ENCODE measurements around the gene SAMD13.

SAMD13 gene

GRCh38 chr1:84361796-84362195 lies 60.3 kb downstream of the SAMD13 start:
- TF ChIP-seq CTBP1 (IDR thresholded peaks at IDR 0.05; ENCODE audit: borderline replicate concordance): no peak
- no peak for TF ChIP-seq ELF4 (IDR thresholded peaks at IDR 0.05)
- TF ChIP-seq FOXA1 (IDR thresholded peaks at IDR 0.05): no peak
- no peak for TF ChIP-seq NFRKB (IDR thresholded peaks at IDR 0.05)
- TF ChIP-seq BHLHE40 (IDR thresholded peaks at IDR 0.05; ENCODE audit: borderline replicate concordance): no peak
- no peak for TF ChIP-seq L3MBTL2 (conservative IDR thresholded peaks at IDR 0.05)
- no peak for TF ChIP-seq TARDBP (IDR thresholded peaks at IDR 0.05)
- CTCF ChIA-PET: interaction anchor here (0.6 kb wide), 1 partner anchor 176 kb away, joined by 3 read pairs; no protein-coding TSS in a partner anchor
- no peak for DNase-seq (ENCODE audit: extremely low spot score)
- POLR2A ChIA-PET: no interaction called here

GRCh38 chr1:84363019-84363418 lies 61.5 kb downstream of the SAMD13 start:
- ChIA-PET CTCF (no interaction called here), POLR2A (no interaction called here)
- no peak for DNase-seq (ENCODE audit: extremely low spot score)
- no peak for TF ChIP-seq FOXM1 (IDR thresholded peaks at IDR 0.05; ENCODE audit: borderline replicate concordance)
- TF ChIP-seq BHLHE40 (IDR thresholded peaks at IDR 0.05; ENCODE audit: borderline replicate concordance): no peak
- no peak for TF ChIP-seq HDGF (IDR thresholded peaks at IDR 0.05; ENCODE audit: borderline replicate concordance)
- TF ChIP-seq CTBP1 (IDR thresholded peaks at IDR 0.05; ENCODE audit: borderline replicate concordance): no peak
- no peak for TF ChIP-seq SP1 (IDR thresholded peaks at IDR 0.05)
- TF ChIP-seq ARNT (IDR thresholded peaks at IDR 0.05): no peak
- no peak for TF ChIP-seq LEF1 (IDR thresholded peaks at IDR 0.05; ENCODE audit: borderline replicate concordance)
- no peak for TF ChIP-seq PKNOX1 (IDR thresholded peaks at IDR 0.05)
- no peak for TF ChIP-seq ELF4 (IDR thresholded peaks at IDR 0.05)
- TF ChIP-seq SUZ12 (IDR thresholded peaks at IDR 0.05): no peak
- no peak for TF ChIP-seq NFRKB (IDR thresholded peaks at IDR 0.05)
- no peak for TF ChIP-seq FOXA1 (IDR thresholded peaks at IDR 0.05)
- TF ChIP-seq L3MBTL2 (conservative IDR thresholded peaks at IDR 0.05): no peak
- TF ChIP-seq ZNF384 (IDR thresholded peaks at IDR 0.05): no peak
- no peak for TF ChIP-seq FOXK2 (IDR thresholded peaks at IDR 0.05)
- no peak for TF ChIP-seq TARDBP (IDR thresholded peaks at IDR 0.05)

GRCh38 chr1:84363622-84364021 lies 62.1 kb downstream of the SAMD13 start:
- no peak for DNase-seq (ENCODE audit: extremely low spot score)
- POLR2A ChIA-PET: no interaction called here
- TF ChIP-seq L3MBTL2 (conservative IDR thresholded peaks at IDR 0.05) (no peak), NFRKB (IDR thresholded peaks at IDR 0.05) (no peak), ELF4 (IDR thresholded peaks at IDR 0.05) (no peak), LEF1 (IDR thresholded peaks at IDR 0.05; ENCODE audit: borderline replicate concordance) (no peak), FOXK2 (IDR thresholded peaks at IDR 0.05) (no peak), HDGF (IDR thresholded peaks at IDR 0.05; ENCODE audit: borderline replicate concordance) (no peak), PKNOX1 (IDR thresholded peaks at IDR 0.05) (no peak), ZNF384 (IDR thresholded peaks at IDR 0.05) (no peak), SUZ12 (IDR thresholded peaks at IDR 0.05) (no peak), TARDBP (IDR thresholded peaks at IDR 0.05) (no peak), FOXA1 (IDR thresholded peaks at IDR 0.05) (no peak), CTBP1 (IDR thresholded peaks at IDR 0.05; ENCODE audit: borderline replicate concordance) (no peak), SP1 (IDR thresholded peaks at IDR 0.05) (no peak), BHLHE40 (IDR thresholded peaks at IDR 0.05; ENCODE audit: borderline replicate concordance) (no peak), FOXM1 (IDR thresholded peaks at IDR 0.05; ENCODE audit: borderline replicate concordance) (no peak), ARNT (IDR thresholded peaks at IDR 0.05) (no peak)
- CTCF ChIA-PET: no interaction called here

GRCh38 chr1:84365225-84366221 lies 64.0 kb downstream of the SAMD13 start:
- DNase-seq (ENCODE audit: extremely low spot score): no peak
- CTCF ChIA-PET: no interaction called here
- POLR2A ChIA-PET: no interaction called here
- TF ChIP-seq L3MBTL2 (conservative IDR thresholded peaks at IDR 0.05) (no peak), SUZ12 (IDR thresholded peaks at IDR 0.05) (no peak), LEF1 (IDR thresholded peaks at IDR 0.05; ENCODE audit: borderline replicate concordance) (no peak), BHLHE40 (IDR thresholded peaks at IDR 0.05; ENCODE audit: borderline replicate concordance) (no peak), CTBP1 (IDR thresholded peaks at IDR 0.05; ENCODE audit: borderline replicate concordance) (no peak), PKNOX1 (IDR thresholded peaks at IDR 0.05) (no peak), ZNF384 (IDR thresholded peaks at IDR 0.05) (no peak), NFRKB (IDR thresholded peaks at IDR 0.05) (no peak), ARNT (IDR thresholded peaks at IDR 0.05) (no peak), FOXM1 (IDR thresholded peaks at IDR 0.05; ENCODE audit: borderline replicate concordance) (no peak), TARDBP (IDR thresholded peaks at IDR 0.05) (no peak), SP1 (IDR thresholded peaks at IDR 0.05) (no peak)

- ChIA-PET CTCF (interaction anchor here (0.5 kb wide), 1 partner anchor 118 kb away, joined by 6 read pairs; no protein-coding TSS in a partner anchor), POLR2A (no interaction called here)
- DNase-seq (ENCODE audit: extremely low spot score): no peak
- no peak for TF ChIP-seq FOXA1 (IDR thresholded peaks at IDR 0.05)
- TF ChIP-seq CTBP1 (IDR thresholded peaks at IDR 0.05; ENCODE audit: borderline replicate concordance): no peak
- no peak for TF ChIP-seq ELF4 (IDR thresholded peaks at IDR 0.05)
- TF ChIP-seq FOXK2 (IDR thresholded peaks at IDR 0.05): no peak
- TF ChIP-seq FOXM1 (IDR thresholded peaks at IDR 0.05; ENCODE audit: borderline replicate concordance): no peak
- TF ChIP-seq SP1 (IDR thresholded peaks at IDR 0.05): no peak
These were observed 65.3 kb downstream of the SAMD13 start for GRCh38 chr1:84366786-84367185.

GRCh38 chr1:84367219-84367618 lies 65.7 kb downstream of the SAMD13 start:
- POLR2A ChIA-PET: no interaction called here
- TF ChIP-seq ELF4 (IDR thresholded peaks at IDR 0.05): no peak
- TF ChIP-seq FOXM1 (IDR thresholded peaks at IDR 0.05; ENCODE audit: borderline replicate concordance): no peak
- no peak for TF ChIP-seq FOXK2 (IDR thresholded peaks at IDR 0.05)
- no peak for TF ChIP-seq BHLHE40 (IDR thresholded peaks at IDR 0.05; ENCODE audit: borderline replicate concordance)
- TF ChIP-seq SP1 (IDR thresholded peaks at IDR 0.05): no peak
- no peak for TF ChIP-seq ARNT (IDR thresholded peaks at IDR 0.05)
- TF ChIP-seq HDGF (IDR thresholded peaks at IDR 0.05; ENCODE audit: borderline replicate concordance): no peak
- TF ChIP-seq SUZ12 (IDR thresholded peaks at IDR 0.05): no peak
- no peak for TF ChIP-seq FOXA1 (IDR thresholded peaks at IDR 0.05)
- no peak for TF ChIP-seq LEF1 (IDR thresholded peaks at IDR 0.05; ENCODE audit: borderline replicate concordance)
- no peak for TF ChIP-seq L3MBTL2 (conservative IDR thresholded peaks at IDR 0.05)
- CTCF ChIA-PET: no interaction called here
- no peak for DNase-seq (ENCODE audit: extremely low spot score)
